Epithelial cell of proximal tubule (primary cell): ENCODE data around the gene VAMP7. TPM values are rescaled to one million over a fixed set of nuclear protein-coding genes. Genes with fewer than 3 reads are reported as not detected.
"Not testable (repeated sequence)": the region's sequence is repeated elsewhere in the genome, so short reads cannot be mapped to it uniquely, and the experiment has no call there.

Experiments used
- DNase-seq: peaks from one replicate; pipeline ENCODE4 v3.0.0-alpha.2; 2011; ENCODE audit warnings: low read depth
- H3K4me3 ChIP-seq: 2 replicates; pipeline ENCODE4 v1.5.1; 2011; ENCODE audit warnings: low read depth, mild to moderate bottlenecking, low read length
- CTCF ChIP-seq: conservative IDR thresholded peaks from 2 replicates; pipeline ENCODE4 v1.5.1; 2012; ENCODE audit warnings: low read depth, mild to moderate bottlenecking, low read length
- total RNA-seq: library from RNA; depleted of rRNA; stranded (reverse); fragments of >200 nt; gene quantifications from 2 replicates; pipeline ENCODE4 v1.2.3, GENCODE V29; 2015

VAMP7 gene
- total RNA-seq, 1 donor from 2014 or later = 31.2 TPM

GRCh38 chrX:155900765-155901164, 19.6 kb downstream of the VAMP7 start:
- DNase-seq = no peak
- H3K4me3 ChIP-seq = no peak overlapping the region
- TF ChIP-seq CTCF = no peak

GRCh38 chrX:155907661-155908060, 26.5 kb downstream of the VAMP7 start:
- not testable (repeated sequence) for H3K4me3 ChIP-seq, DNase-seq

- H3K4me3 ChIP-seq = no peak overlapping the region
- DNase-seq = no peak
- TF ChIP-seq CTCF = no peak
These were observed 42.1 kb downstream of the VAMP7 start for GRCh38 chrX:155923200-155923599.

GRCh38 chrX:155930852-155931618, 49.9 kb downstream of the VAMP7 start:
- not testable (repeated sequence) for DNase-seq, H3K4me3 ChIP-seq

- DNase-seq = no peak
- no peak overlapping the region for H3K4me3 ChIP-seq
- no peak for TF ChIP-seq CTCF
These were observed 57.0 kb downstream of the VAMP7 start for GRCh38 chrX:155938132-155938531.

GRCh38 chrX:155949098-155949497, 68.0 kb downstream of the VAMP7 start:
- no peak for TF ChIP-seq CTCF
- no peak for DNase-seq
- H3K4me3 ChIP-seq = no peak overlapping the region

GRCh38 chrX:155951237-155951789, 70.2 kb downstream of the VAMP7 start:
- H3K4me3 ChIP-seq = no peak overlapping the region
- TF ChIP-seq CTCF = no peak
- DNase-seq = no peak

DNA sequence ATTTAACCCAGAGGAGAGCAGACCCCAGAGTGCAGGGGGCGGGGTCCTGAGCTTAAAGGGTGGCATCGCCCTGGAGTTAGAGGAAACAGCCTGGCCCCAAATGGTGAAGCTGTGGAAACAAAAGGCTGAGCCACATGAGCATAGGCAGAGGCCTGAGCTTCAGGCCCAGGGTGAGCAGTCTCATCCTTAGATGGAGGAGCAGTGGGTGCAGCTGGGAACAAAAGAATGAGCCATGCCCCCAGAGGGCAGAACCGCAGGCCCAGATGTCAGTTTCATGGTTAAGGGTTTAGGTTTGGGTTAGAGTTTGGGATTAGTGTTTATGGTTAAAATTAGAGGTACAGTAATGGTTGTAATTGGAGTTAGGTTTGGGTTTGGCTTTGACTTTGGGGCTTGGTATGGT, 71.9 kb downstream of the VAMP7 start:
- no peak for DNase-seq
- no peak for TF ChIP-seq CTCF
- H3K4me3 ChIP-seq = no peak overlapping the region
